ENCODE data around the gene NTRK3. TPM values are rescaled to one million over a fixed set of nuclear protein-coding genes. Genes with fewer than 3 reads are reported as not detected.

Gene NTRK3
- total RNA-seq, 1 donor from 2014 or later = 11.8 TPM

DNA sequence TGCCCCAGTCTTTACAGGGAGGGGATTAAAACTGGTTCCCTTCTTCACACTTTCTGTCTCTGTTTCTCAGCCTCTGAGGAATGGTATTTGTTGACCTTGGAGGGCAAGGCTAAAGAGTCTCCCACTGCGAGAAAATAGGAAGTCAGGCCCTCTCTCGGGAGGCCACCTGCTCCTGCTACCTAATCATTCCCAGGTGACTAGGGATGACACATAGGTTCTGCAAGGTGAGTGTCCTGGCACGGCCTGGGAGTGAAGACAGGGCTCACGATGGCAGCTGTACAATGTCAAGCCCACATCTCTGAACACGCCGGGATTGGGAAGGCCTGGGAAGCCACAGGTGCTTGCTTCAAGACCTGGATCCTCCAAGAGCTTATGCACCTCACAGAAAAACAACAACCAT is 314.2 kb downstream of the NTRK3 start:
- no peak for DNase-seq (ENCODE audit: low spot score)

DNA sequence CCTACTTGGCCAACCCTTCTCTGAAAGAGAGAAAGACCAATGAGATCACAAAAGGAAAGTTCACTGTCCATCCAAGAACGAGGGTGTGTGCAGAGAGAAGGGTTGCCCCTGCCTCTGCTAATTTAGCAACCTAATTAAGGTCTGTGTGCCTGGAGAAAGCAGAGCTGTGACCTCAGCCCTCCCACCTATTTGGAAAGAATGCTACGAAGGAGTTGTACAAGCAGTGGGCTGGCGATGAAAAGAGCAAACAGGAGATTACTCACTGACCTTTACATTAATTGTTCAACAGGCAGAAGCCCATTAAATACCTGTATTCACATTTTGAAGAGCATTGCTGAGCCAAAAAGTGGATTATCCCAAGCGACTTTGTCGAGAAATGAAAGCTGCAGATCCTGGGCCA is 314.9 kb downstream of the NTRK3 start:
- no peak for DNase-seq (ENCODE audit: low spot score)

- DNase-seq (ENCODE audit: low spot score) = no peak
Measured at GRCh38 chr15:87940768-87941167, 315.8 kb downstream of the NTRK3 start.

- DNase-seq (ENCODE audit: low spot score) = no peak
Measured at GRCh38 chr15:87939848-87940457, 316.6 kb downstream of the NTRK3 start.

DNA sequence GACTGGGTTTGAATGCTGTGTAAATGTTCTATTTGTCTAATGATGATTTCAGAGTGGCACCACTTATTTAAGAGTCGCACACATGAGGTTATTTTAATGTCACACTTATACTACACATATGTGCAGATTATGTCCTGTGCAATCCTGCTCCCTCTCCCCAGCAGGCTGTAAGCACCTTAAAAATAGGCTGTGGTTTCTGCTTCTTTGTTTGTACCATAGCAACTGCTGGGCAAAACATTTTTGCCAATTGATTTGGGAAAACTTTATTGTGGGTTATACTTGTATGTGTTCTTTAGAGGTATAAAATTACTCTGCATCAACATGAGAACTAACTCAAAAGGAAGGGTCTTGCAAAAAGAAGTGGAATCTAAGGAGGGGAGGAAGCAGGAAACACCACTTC is 318.5 kb downstream of the NTRK3 start:
- DNase-seq (ENCODE audit: low spot score) = no peak

GRCh38 chr15:87935583-87935982 is 321.0 kb downstream of the NTRK3 start:
- no peak for DNase-seq (ENCODE audit: low spot score)

GRCh38 chr15:87931584-87931983 is 325.0 kb downstream of the NTRK3 start:
- DNase-seq (ENCODE audit: low spot score) = no peak

DNA sequence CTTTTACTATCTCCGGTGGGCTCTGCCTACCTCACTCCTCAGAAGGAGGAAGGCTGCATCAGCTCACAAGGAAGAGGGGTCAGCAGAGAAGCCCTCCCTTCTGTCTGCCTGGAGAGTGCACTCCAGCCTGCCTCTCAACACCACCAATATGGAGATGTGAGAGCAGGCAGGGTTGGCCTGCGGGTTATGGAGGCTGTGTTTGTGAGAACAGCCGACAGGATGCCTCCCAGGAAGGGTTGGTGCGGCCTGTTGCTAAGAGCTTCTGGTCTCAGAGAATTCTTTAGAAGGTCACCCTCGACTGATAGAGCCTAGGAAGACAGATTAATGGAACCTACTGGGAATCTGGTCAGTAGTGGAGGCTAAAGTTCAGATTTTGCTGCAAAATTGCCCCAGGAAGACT is 326.1 kb downstream of the NTRK3 start:
- DNase-seq (ENCODE audit: low spot score) = no peak

- DNase-seq (ENCODE audit: low spot score) = no peak
Measured at GRCh38 chr15:87929841-87930240, 326.7 kb downstream of the NTRK3 start.

GRCh38 chr15:87924433-87924832 is 332.1 kb downstream of the NTRK3 start:
- DNase-seq (ENCODE audit: low spot score) = no peak

DNA sequence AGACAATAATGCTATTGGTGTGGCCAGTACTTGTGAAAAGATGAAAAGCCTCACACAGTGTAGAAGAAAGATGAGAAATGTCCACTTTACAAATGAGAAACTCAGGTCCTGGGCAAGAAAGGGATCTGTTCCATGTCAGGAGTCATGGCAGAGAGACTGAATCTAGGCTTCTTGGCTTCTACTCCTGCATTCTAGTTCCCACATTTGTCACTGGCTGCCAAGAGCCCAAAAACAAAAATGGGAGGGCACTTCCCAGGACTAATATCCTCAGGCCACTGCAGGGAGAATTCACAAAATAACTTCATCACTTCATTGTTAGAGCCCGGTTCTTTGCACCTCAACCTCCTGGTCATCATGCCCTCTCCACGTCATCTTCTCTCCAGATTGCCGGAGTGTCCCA is 337.5 kb downstream of the NTRK3 start:
- DNase-seq (ENCODE audit: low spot score) = no peak

GRCh38 chr15:87917480-87917879 is 339.1 kb downstream of the NTRK3 start:
- no peak for DNase-seq (ENCODE audit: low spot score)

- DNase-seq (ENCODE audit: low spot score) = no peak
Measured at GRCh38 chr15:87916208-87916607, 340.3 kb downstream of the NTRK3 start.

DNA sequence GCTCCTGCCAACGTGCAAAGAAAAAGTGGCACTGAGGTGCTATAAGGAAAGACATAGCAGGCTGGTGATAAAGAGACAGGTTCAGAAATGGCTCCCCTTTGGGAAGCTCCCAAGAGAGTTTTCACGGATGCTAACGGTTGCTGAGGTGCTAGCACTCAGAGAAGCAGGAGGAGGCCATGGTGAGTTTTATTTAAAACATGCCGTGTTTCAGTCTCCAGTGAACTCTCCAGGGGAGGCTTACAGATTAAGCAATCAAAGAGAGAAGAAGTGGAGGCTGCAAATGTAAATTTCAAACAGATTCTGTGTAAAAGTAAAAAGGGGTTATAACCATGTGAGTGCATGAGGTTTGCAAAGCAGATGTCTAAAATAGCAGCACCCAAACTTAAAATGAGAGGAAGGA is 346.2 kb downstream of the NTRK3 start:
- no peak for DNase-seq (ENCODE audit: low spot score)

GRCh38 chr15:87907676-87908446 is 348.7 kb downstream of the NTRK3 start:
- no peak for DNase-seq (ENCODE audit: low spot score)

DNA sequence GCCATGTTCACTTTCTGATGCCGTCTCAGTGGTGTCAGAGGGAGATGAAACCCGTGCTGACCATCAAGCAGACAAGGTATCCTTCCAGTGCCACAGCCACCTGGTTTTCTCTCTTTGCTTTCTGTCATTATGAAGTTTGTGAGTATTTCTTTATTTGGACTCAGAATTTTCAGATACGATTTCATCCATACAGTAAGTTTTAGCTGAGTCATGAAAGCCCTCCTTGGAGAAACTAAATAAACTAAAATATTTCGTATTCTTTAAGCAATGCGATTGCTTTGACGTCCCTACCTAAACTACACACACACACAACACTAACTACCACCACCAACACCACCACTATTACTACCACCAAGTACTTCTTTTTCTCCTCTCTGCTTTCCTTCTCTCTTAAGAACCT is 350.1 kb downstream of the NTRK3 start:
- DNase-seq (ENCODE audit: low spot score) = no peak

DNA sequence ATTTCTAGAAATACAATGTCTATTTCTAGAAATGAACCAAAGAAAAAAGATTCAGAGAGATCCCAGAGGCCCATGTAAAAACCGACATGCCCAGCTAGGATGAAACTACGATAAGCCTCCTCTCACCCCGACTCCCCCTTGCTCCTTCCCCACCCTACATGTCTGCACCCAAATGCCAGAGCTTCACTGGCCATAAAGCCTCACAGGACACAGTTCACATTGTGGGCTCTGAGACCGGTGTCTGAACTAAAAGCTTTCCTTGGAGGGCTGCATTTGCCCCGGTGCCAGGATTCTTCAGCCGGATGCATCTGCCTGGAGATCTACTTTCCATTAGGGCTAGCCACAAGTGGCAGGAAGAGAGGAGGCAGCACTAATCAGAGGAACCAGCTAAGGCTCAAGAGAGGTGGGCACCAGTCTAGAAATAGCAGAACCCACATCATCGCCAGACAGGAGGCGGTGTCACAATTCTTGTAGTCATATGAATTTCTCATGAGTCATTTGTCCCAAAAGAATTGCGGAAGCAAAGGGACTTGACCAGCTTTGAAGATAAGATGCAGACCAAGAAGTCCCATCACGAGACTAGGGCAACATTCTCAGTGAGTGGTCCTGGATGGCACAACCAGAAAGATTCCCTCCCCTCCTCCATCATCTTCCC is 353.6 kb downstream of the NTRK3 start:
- no peak for DNase-seq (ENCODE audit: low spot score)

DNA sequence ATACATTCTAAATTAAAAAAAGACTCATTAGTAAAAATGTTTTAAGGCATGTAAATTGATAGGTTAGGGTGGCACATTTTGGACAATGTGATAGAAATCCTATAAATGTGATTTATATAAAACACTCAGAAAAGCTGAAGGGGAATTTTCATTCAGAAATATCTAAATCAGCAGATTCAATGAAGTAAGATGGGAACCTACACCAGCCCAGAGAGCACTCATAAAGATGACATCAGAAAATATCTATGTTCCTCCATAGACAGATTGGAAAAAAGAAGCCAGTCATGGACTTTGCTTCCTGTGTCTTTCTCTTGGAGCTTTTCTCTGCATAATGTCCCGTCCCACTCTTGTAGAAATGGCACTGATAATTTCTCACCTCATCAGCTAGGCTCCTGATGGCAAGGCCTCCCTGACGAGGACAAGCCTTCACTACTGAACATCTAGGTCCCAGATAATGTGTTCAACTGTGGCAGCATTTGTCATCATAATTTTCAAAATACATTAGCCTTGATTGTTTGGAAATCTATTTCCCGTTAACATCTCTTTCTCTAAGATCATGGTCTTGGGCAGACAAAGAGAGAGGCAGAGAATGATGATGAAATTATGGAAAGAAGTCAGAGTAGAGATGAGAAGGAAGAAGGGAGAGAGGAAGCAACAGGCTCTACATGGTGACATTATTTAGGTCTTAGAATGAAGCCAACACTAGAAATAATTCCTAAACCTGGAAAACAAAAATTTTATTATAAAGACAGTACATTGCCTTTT is 354.4 kb downstream of the NTRK3 start:
- no peak for DNase-seq (ENCODE audit: low spot score)

DNA sequence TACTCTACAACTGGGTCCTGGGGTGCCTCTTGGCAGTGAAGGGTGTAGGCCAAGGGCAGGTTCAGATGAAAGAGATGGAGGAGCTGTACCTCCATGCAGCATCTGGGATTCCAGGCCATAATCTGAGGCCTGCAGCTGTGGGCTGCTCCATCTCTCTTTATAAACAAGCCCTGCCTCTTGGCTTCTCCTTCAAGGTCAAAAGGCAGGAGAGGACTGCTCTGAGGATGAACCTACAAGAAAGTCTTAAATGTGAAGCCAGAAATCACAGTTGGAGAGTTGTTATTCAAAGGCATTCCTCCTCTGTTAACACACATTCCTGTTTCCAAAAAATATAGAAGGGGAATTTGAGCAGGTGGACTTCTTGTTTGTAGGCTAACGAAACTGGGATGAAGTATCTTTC is 355.5 kb downstream of the NTRK3 start:
- DNase-seq (ENCODE audit: low spot score) = no peak

GRCh38 chr15:87896936-87897335 is 359.6 kb downstream of the NTRK3 start:
- DNase-seq (ENCODE audit: low spot score) = no peak

- no peak for DNase-seq (ENCODE audit: low spot score)
Measured at GRCh38 chr15:87887177-87887576, 369.4 kb downstream of the NTRK3 start.

DNA sequence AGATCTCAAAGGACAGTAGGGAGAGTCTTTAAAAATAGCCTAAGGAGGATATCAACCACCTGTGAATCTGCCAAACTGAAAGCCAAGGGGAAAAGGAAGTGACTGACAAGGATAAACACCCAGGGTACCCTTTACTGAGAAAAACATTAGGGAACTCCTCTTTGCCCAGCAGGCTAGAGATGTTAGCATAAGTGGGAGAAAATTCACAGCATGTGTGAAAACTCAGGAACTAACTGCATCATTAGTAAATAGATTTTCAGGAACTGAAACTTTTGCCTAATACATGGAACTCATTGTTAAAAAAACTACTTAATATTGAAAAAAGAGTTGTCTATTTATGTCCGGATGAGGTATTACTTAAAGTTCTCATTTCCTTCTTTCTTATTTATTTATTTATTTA is 375.5 kb downstream of the NTRK3 start:
- no peak for DNase-seq (ENCODE audit: low spot score)
